NCI-H774 (cell line): Measurements from ENCODE around the gene CLNK.
A peak's percentile ranks its signal among the peaks of the same experiment; 100 is the strongest.

Experiments used
- DNase-seq: peaks from one replicate; lab custom pipeline; 2025; lab: John Stamatoyannopoulos, UW

The CLNK gene, protein sequence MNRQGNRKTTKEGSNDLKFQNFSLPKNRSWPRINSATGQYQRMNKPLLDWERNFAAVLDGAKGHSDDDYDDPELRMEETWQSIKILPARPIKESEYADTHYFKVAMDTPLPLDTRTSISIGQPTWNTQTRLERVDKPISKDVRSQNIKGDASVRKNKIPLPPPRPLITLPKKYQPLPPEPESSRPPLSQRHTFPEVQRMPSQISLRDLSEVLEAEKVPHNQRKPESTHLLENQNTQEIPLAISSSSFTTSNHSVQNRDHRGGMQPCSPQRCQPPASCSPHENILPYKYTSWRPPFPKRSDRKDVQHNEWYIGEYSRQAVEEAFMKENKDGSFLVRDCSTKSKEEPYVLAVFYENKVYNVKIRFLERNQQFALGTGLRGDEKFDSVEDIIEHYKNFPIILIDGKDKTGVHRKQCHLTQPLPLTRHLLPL

DNA sequence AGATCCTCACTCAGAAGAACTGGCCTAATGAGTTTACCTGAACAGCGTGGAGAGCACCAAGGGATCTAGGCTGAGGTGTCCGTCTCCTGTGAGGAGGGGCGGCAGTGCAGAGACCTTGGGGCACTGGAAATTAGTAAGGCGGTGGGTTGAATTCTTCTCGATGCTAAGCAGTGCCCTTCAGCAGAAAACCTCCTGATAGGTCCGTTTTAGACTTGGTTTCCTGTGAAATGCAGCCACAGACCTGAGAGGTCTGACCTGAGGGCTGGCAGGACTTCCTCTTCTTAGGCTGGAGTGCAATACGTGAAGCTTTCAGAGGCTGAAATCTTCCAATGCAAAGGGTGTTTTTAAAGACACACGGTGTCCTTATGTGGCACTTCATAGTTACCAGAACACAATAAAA lies at the start of gene CLNK:
Gene CLNK (minus strand): TSS at position 138 of the 400 bp plus-strand sequence. CDS start 16,899 bp downstream, outside the sequence.
- DNase-seq, result no peak

DNA sequence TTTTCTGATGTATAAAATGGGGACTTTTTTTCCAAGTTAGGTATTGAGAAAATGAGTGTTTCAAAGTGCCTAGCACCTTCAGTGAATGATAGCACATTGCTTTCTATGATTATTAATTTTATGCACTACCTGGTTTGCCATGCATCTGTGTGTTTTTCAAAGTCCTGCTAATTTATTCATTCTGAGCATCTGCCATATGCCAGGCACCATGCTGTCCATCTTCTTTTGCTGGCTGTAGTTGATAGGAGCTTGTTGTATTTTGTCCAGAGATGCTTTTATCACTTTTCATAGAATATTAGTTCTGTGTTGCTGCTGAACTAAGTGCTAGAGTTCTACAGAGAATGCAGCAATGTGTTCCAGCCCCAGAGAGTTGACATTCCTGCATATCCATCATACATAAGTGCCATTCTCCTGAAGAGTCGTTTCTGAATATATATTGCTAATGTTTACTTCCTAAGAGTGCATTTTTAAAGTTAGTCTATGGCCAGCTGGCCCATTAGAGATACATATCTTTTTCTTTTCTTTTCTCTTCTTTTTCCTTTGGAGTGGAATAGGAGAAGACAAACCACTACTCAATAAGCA lies 49.0 kb upstream of the CLNK start:
- no peak for DNase-seq

DNA sequence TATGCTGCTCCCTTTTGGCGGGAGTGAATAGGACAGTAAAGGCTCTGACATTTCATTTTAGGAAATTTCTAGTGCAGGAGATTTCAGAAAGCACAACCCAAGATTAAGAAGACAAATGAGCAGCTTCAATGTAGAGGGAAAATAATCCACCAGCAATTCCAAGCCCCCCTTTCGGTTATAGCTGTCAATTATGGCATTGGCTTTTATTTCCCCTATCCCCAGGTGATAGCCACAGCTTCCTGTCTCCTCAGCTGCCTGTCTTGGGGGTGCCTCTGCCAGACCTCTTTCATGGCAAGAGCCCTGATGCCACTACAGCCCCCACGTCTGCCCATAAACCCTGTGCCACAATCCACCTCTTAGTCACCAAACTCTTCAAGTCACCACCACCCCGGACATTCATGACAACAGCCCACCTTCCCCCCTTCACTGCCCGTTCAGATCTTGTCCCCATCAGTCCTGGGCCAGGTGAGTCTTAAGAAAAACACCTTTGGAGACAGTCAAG lies 48.4 kb upstream of the CLNK start:
- no peak for DNase-seq

DNA sequence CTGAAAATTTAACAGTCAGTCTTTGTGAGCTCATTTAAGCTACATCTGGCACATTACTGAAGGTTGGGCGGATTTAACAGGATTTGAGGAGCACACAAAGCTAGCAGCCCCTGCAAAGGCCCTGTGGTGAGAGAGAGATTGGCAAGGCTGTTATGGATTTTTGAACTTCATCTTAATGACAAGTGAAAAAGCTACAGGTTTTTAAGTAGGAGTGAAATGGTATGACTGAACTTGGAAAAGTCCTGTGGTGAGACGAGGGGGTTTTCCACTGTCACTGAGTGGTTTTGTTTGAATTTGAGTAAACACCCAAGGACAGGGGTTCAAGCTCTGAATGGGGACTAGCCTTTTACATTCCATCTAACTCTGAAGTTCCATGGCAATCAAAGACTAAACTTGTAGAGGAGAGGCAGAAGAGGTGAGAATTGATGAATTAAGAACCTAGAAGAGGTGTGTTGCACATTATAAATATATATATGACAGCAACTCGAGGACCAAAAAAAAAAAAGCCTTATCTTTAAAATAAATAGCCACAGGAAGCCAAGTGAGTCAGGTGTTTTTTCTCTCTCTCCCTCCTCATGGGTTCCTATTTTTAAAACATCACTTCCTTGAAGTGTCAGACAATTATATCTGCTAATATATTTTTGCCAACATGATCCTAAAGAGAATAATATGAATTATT lies 47.8 kb upstream of the CLNK start:
- no peak for DNase-seq

DNA sequence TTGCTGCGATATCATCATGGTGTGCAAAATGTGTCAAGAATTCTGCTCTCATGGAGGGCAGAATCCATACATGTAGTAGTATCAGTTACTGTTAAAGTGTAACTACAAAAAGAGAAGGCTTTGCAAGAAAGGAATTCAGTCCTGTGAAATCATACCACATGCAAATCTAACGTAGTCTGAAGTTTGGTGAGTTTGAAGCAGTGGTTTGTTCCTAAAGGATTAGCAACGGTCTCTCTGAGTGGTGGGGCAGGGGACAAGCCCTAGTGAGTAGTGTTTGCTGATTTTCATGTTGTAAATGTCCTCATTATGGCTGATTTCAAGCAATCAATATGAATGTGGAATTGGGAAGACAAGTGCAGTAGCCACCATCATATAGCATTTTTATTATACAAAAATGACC lies 47.1 kb upstream of the CLNK start:
- DNase-seq, result no peak

DNA sequence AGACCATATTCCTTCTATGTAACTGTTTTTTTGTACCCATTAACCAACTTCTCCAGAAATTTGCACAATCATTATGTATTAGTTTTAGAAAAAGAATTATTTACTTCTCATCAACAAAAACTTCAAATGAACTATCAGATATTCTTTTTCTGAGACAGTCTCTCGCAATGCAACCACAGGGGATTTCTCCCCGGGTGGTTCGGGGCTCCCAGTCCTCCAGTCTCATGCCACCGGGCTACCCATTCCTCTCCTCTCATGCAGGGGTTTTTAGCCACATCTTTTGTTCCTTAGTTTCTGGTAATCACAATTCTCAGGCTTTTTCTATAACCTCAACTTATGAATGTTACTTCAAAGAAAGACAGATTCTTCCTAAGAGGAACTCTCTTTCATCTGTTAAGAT lies 46.6 kb upstream of the CLNK start:
- no peak for DNase-seq

DNA sequence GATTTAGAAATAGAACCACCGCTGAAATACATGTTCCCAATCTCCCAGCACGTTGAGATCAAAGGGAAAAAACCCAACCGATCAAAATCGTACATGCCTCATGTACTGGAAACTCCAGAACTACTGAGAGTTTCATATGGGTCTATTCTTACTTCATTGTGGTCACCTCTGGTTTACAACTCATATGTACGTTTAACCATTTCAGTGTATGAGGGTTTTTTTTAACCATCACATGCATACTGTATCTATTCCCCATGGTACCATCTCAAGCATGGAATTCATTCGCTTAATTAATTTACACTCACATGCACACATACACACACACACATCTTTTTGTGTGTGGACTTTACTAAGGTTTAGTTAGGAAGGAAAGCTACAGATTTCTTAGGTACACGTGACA lies 46.0 kb upstream of the CLNK start:
- no peak for DNase-seq

DNA sequence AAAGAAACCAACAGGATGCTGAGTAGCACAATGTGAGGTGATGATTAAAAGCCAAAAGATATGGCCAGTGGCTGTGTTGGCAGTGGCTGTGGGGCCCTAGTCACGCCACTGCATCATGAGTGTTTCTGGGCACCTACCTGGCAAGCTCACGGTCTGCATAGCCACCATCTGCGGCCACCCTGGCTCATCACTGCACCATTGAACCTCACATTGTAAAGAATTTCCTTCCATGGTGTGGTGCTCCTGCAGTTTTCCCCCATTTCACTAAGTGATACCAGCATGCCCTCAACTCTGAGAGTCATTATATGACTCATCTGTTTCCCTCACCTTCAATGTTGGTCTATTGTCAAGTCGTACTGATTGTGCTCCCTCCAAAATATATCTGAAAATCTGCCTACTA lies 45.5 kb upstream of the CLNK start:
- no peak for DNase-seq

DNA sequence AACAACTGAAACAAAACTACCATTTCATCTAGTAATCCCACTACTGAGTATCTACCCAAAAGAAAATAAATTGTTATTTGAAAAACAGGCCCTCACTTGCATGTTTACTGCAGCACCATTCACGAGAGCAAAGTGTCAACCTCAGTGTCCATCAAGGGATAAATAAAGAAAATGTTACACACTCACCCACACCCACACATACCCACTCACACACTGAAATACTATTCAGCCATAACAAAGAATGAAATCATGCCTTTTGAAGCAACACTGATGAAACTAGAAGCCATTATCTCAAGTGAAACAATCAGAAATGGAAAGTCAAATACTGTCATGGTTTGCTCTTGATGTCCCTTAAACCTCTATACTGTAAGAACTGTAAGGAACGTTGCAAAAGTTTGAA lies 44.8 kb upstream of the CLNK start:
- no peak for DNase-seq

DNA sequence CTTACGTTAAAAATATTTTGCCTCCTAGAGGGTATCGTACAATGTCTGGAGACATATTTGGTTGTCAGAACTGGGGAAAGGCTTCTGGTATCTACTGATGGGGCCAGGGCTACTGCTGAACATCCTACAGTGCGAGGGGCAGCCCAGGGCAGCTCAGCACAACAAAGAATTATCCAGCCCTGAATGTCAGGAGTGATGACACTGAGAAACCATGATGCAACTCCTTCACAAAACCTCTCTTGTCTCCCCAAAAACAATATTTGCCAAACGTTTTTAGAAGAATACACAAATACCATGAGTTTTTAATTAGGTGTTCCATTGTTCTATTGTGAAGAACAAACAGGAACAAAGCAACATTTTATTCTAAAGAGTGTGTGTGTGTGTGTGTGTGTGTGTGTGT lies 43.4 kb upstream of the CLNK start:
- DNase-seq, result peak; percentile 20

DNA sequence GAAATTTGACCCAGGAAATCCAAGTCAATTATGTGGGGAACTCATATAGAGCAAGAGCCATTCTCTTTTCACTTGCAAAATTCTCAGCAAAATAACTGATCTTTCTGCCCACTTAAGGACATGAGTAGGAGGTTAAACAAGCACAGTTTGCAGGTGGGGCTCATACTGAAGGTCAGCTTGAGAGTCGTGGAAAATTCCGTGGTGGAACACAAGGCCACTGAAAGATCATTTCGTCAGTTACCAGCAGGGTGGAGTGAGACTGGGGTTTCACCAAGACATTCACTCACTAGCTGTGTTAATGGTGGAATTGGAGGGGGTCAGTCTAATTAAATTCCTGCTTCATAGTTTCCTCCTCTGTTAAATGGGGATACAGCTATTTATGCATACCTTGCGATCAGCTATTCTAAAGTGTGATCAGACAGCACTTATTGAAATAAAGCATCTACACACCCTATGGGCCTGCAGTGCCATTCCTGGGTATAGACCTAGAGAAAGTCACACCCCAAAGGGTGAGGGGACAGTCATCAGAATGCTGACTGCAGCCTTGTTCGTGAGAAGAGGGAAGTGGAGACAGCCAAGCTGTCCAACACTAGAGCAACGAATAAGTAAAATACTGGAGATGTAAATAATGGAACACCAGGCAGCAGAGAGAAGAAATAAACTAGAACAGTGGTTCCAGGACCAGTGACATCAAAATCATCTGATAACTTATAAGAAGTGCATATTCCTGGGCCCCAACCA lies 42.7 kb upstream of the CLNK start:
- DNase-seq, result no peak

DNA sequence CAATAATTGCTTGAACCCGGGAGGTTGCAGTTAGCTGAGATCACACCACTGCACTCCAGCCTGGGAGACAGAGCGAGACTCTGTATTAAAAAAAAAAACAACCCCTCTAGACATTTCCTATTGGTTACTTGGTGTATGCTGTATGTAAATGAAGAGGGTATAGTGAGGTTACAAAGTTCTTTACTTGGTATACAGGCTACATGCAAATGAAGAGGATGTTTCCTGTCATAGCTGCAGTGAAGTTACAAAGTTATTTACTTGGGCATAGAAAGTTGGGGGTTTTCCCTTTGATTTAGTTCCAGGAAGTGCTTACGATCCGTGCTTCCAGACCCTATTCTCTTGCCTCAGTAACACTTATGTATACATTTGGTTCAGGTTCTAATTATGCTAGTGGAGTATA lies 38.4 kb upstream of the CLNK start:
- DNase-seq, result no peak

DNA sequence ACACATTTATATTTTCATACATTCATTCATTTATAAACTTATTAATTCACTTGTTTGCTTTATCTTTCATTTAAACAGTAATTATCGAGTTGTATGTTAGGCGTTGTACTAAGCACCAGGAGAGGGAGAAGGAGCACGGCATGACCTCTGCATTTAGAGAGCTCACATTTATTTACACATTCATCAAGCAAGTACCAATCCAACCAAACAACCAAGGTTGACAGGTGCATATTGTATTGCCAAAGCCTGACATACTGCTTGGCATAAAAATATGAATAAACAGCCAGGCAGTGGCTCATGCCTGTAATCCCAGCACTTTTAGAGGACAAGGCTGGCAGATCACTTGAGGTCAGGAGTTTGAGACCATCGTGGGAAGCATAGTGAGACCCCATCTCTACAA lies 37.0 kb upstream of the CLNK start:
- peak; percentile 71 for DNase-seq

DNA sequence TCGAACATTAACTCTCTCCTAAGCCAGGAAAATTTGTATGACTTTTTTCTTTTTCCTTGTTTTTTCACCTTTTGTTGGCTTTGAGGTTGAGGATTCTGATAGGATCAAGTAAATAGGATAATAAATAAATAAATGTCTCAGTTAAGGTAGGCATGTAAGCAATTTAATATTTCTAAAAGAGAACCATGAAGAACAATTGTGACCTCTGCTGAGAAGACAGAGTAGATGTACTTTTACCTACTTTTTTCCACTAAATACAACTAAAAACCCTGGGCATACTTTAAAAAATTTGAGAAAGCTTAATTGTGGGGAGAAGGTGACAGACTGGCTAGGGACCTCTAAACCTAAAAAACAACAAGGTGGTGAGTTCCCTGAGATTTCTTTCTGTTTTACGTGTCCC lies 31.6 kb upstream of the CLNK start:
- DNase-seq, result no peak

DNA sequence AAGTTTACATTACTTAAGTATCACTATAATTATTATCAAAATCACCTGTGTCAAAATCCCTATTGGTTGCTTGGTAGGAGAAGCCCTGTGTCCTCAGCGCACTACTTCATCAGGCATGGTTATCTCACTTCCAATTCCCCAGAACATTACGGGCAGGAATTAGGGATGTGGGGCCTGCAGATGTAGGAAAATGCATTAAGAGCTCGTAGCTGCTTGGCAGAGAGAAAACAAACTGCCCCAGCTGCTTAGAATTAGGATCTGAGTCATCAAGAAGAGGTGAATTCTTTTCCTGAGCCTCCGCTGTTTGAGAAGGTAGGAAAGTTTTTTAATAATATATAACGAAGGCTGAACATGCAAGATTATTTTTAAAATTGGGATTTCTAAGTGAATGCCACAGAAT lies 31.1 kb upstream of the CLNK start:
- DNase-seq, result no peak

DNA sequence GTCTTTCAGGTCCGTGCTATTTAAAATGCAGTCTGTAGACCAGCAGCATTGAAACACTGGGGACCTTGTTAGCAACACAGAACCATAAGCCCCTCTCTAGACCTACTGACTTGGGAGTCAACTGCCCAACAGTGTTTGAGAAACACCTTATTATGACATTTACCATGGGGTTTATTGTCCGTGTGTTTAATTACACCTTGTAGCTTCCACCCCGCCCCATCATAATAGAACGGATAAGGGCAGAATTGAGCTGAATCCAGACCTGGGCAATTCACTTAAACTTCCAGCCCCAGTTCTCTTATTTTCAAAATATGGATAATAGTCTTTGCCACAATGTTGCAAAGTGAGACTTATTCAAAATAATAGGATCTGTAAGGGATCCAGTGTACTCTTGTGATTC lies 30.6 kb upstream of the CLNK start:
- DNase-seq, result no peak

DNA sequence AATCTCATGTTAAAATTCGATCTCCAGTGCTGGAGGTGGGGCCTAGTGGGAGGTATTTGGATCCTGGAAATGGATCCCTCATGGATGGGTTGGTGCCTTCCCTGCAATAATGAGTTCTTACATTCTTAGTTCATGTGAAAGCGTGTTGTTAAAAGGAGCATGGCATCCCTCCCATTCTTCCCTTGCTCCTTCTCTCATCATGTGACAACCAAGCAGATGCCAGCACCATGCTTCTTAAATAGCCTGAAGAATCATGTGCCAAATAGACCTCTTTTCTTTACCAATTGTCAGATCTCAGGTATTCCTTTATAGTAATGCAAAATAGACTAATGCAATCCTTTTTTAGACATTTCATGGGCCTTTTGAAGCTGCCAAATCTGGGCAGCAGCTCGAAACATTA lies 29.0 kb upstream of the CLNK start:
- no peak for DNase-seq

DNA sequence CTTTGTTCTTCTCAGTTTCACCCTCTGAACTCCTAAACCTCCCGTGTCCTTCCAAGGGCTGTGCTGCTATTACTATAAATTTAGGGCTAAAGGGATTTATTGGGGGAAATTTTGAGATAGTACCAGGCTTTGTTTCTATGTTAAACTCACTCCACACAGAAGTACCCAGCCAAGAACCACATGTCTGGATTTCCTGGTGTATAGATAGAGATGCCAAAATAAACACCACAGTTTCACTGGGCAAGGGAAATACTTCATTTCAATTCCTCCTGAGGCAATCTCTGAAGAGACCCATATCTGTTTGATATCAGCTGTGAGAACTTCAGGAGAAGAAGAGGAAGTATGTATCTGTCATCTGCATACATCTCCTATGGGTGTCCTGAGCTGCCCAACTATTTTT lies 21.7 kb upstream of the CLNK start:
- DNase-seq, result no peak

DNA sequence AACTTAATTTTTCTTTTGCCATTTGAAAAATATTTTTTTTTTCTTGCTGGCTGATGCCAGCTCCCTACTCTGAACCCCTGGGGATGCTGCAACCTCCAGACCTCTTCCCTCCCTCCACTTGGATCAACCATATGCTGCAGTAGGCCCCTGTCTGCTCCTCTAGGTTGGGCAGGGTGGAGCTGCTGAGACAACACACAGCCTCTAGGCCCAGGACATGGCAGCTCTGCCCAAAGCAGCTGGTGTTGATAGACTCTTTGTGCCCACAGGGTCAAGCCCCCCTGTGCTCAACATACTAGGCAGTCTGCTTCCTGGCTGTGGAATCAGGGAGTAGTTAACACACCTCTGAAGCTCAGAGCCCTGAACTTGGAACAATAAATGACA lies 19.9 kb upstream of the CLNK start:
- no peak for DNase-seq

DNA sequence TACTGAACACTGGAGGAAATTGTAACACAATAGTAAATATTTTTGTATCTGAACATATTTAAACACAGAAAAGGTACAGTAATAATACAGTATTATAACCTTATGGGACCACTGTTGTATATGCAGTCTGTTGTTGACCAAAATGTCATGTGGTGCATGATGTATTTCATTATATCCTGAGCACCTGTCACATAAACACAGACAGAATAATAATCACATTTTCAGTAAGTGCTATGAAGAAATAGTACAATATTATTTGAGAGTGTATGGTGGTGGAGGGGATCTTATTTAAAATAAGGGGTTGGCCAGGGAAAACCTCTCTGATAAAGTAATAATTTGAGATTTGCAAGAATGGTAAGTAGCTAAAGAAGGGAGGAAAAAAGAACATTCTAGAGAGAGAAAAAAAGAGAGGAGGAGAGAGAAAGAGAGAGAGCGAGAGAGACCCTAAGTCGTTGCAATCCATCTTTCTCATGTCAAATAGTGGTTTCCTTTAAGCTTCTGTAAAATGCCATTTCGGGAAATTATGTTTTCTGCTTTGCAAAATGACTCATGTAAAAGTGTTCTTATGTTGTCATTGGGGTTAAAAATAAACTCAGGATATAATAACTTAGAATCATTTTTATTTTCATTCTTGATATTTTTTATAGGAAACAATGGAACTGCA lies 19.3 kb upstream of the CLNK start:
- no peak for DNase-seq

DNA sequence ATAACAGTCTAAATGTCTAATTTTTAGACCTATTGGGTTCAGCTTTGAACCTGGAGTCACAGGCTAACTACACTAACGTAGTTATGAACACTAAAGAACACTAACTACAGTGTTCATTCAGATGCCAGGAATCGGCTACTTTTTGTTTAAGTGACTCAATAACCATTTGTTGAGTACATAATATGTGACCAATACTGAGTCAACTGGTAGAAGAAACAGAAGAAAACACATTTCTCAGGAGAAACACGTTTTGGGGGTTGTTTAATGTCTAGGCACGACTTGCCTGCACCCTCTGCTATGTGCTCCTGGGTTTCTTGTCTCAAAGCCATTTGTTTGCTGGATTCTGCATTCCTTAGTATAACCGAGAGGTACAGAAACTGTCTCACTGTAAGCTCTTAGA lies 18.6 kb upstream of the CLNK start:
- DNase-seq, result no peak
